GM12873 (cell line): Measurements from ENCODE around the gene AJAP1.

ENCODE experiments used
- TF ChIP-seq, protein P1 (sequence below): IDR thresholded peaks from 2 replicates; pipeline ENCODE4 v1.5.1; 2012; ENCODE audit warnings: low read depth, mild to moderate bottlenecking, moderate library complexity, low read length, control low read depth; ENCODE audit not compliant: insufficient read depth; ENCODE audit errors: missing control alignments

The AJAP1 gene

DNA sequence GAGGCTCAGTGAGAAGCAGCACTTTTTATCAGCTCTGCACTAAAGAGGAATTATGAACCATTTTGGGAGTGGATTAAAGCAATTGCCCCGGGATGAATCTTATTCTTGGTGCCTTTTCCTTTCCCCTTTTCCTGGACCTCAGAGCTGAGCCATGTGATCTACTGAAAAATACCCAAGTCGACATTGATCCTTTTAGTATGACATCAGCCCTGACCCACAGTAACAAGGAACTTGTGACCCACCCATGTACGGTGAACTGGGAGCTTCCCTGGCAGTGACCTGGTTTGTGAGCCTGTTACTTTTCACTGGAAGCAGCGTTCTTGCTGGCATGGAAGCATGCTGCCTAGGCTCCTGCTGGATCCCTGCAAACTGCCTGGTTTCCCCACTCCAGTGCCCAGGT lies 15.9 kb downstream of the AJAP1 start:
- TF ChIP-seq, protein P1, sequence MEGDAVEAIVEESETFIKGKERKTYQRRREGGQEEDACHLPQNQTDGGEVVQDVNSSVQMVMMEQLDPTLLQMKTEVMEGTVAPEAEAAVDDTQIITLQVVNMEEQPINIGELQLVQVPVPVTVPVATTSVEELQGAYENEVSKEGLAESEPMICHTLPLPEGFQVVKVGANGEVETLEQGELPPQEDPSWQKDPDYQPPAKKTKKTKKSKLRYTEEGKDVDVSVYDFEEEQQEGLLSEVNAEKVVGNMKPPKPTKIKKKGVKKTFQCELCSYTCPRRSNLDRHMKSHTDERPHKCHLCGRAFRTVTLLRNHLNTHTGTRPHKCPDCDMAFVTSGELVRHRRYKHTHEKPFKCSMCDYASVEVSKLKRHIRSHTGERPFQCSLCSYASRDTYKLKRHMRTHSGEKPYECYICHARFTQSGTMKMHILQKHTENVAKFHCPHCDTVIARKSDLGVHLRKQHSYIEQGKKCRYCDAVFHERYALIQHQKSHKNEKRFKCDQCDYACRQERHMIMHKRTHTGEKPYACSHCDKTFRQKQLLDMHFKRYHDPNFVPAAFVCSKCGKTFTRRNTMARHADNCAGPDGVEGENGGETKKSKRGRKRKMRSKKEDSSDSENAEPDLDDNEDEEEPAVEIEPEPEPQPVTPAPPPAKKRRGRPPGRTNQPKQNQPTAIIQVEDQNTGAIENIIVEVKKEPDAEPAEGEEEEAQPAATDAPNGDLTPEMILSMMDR: no peak

DNA sequence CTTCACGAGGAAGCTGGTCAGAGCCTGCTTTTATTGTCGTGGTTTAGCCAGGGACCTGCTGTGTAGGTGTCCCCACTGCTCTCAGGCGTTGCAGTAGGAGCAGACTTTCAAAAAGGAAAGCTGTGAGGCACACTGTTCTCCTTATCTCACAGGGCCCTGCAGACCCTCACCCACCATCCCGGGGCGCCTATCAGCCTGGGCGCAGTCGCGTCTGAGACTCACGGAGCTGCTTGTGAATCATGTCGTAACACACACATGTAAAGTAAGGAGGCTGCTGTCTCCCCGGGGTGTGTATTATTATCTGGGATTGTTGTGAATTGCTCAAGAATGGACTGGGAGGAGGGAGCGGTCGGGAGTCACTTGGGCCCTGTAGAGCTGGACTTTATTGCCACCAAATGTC lies 17.4 kb downstream of the AJAP1 start:
- TF ChIP-seq, protein P1: no peak

DNA sequence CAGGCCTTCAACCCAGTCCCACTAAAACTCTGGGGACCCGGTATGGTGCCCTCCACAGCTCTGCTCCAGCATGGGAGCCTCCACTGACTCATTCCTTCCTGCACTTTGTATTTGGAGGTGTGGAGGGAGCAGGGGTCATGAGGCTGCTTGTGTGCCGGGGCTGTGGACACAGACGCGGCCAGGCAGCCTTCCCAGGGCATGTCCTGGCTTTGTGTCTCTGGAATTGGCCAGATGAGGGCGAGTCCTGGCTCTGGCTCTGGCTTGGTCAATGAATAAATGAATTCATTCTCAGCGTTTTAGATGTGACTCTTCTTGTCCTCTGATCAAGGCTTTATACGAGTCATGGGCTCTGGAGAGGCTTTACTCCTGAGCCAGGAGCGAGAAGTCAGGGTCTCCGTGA lies 19.1 kb downstream of the AJAP1 start:
- TF ChIP-seq, protein P1: no peak

DNA sequence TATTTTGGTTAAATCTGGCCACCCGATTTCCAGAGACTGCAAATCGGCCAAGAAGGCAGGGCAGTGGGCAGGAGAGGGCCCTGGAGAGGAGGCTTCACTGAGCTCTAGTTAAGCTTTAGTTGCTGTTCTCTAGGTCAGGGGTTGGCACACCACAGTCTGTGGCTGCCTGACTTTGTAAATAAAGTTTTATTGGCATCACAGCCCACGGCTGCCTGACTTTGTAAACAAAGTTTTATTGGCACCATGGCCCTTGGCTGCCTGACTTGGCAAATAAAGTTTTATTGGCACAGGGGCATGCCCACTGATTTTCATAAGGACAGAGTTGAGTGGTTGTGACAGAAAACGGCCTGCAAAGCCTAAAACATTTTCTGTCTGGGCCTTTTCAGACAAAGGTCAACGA lies 19.7 kb downstream of the AJAP1 start:
- TF ChIP-seq, protein P1: no peak

DNA sequence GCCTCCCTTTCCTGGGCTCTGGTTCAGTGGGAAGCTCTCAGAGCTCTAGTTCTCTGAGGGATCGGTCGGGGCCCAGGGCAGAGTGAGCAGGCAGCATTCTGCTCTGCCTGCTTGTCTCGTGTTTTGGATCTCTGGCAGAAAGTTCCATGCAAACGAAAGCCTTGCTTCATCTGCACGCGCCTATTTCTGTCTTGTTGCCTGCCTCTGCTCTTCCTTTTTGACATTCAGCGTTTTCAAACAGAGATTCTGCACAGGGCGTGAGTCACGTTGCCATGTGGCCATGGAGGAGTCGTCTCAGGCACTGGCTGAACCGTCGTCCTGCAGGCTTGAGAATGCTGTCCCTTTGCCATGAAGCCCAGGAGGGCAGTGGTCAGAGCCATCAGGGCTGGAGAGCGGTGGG lies 20.3 kb downstream of the AJAP1 start:
- TF ChIP-seq, protein P1: no peak

DNA sequence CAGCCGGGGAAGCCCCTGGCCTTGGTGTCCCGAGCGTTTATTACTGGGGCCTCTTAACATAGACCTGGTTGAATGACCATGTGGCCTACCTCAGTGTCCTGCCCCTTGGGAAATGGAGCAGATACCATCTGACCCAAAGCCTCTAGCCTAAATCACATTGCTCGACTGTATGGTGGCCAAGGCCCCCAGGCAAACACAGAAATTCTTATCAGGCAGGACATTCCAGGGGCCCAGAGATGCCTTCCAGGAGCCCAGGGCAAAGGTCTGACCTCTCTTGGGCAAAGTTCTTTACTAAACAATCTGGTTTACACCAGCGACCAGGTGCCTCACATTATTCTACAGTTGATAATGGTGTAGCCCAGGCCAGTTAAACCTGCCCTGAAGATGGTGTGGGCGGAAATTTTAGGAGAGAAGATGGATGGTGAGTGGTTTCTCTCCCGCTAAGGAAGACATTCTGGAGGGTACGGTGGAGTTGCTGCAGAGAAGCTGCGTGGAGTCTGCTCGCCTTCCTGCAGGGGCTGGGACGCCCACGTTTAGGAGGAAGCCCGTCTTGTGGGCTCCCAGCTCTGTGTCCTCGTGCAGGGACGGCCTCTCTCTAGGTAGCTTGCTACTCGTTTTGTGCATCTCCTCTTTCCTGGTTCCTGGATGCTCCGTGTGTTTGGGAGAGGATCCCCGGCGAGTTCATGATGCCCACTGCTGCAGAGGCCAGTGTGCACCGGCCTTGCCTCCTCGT lies 21.2 kb downstream of the AJAP1 start:
- TF ChIP-seq, protein P1: no peak

DNA sequence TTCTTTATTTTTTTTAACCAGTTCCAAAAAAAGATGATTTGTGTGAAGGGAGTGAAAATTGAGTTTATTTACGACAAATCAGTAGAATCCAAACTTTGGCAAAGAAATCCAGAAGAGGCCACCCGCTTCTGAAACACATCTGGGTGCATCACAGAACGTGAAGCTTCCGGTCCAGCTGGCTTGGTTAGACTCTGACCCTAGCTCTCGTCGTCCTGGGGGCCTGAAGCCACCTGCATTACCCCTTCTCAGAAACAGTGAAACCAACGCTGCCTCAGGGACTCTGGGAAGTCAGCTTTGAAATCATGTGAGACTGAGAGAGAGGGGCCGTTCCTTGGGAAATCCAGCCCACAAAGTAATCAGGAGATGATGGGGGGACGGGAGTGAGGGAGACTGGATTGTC lies 21.8 kb downstream of the AJAP1 start:
- TF ChIP-seq, protein P1: no peak
